K562 (cell line): ENCODE results near the gene ZNF853. TPM values are rescaled to one million over a fixed set of nuclear protein-coding genes. Genes with fewer than 3 reads are reported as not detected.

Experiments used
- ARID1B ChIP-seq: fragments of 450-650 bp; IDR thresholded peaks from 2 replicates; pipeline ENCODE4 v1.6.1; 2016; ENCODE audit warnings: antibody characterized with exemption, mild to moderate bottlenecking, inconsistent platforms
- ELF4 ChIP-seq: fragments of 450-650 bp; formaldehyde crosslinking; IDR thresholded peaks from 2 replicates; pipeline ENCODE4 v1.4.0; 2022; ENCODE audit warnings: missing genetic modification characterization
- EP300 ChIP-seq: IDR thresholded peaks from 2 replicates; pipeline ENCODE4 v1.6.1; 2012; ENCODE audit warnings: low read length, improper control_type of control experiment
- FIP1L1 ChIP-seq: fragments of 200-400 bp; formaldehyde crosslinking; IDR thresholded peaks from 2 replicates; pipeline ENCODE4 v1.6.1; 2018; ENCODE audit warnings: mild to moderate bottlenecking, low read depth, low read length; ENCODE audit not compliant: poor library complexity, severe bottlenecking
- HMGN3 ChIP-seq: IDR thresholded peaks from 2 replicates; pipeline ENCODE4 v1.6.1; 2011; ENCODE audit warnings: borderline replicate concordance, low read depth, mild to moderate bottlenecking, mixed read lengths, low read length; ENCODE audit not compliant: insufficient read length; ENCODE audit errors: extremely low read depth
- NFIC ChIP-seq: fragments of 450-650 bp; IDR thresholded peaks from 2 replicates; pipeline ENCODE4 v1.6.1; 2017; ENCODE audit warnings: mild to moderate bottlenecking, inconsistent platforms
- NR2C2 ChIP-seq, 2 experiments: fragments of 200-800 bp in 1 of 2; sonication (Bioruptor generic) in 1 of 2; sonication (generic) in 1 of 2; formaldehyde crosslinking in 1 of 2; IDR thresholded peaks; 2 replicates each; pipeline versions ENCODE4 v1.6.1 to v1.8.0; 2016 to 2022; ENCODE audit warnings: mild to moderate bottlenecking in 1 of 2, missing compliant biosample characterization in 1 of 2, missing genetic modification characterization in 1 of 2, missing genetic modification reagents in 1 of 2
- PML ChIP-seq: IDR thresholded peaks from 2 replicates; pipeline ENCODE4 v1.6.1; 2012; ENCODE audit warnings: low read length, inconsistent platforms
- POU5F1 ChIP-seq: fragments of 150-350 bp; IDR thresholded peaks from 2 replicates; pipeline ENCODE4 v1.6.1; 2014; ENCODE audit warnings: borderline replicate concordance, low read length, low read depth, mild to moderate bottlenecking; ENCODE audit not compliant: partially characterized antibody
- RAD21 ChIP-seq, 2 experiments: fragments of 250-450 bp in 1 of 2; fragments of 450-650 bp in 1 of 2; sonication (Bioruptor Pico) in 1 of 2; formaldehyde crosslinking in 1 of 2; IDR thresholded peaks in 1 of 2; conservative IDR thresholded peaks in 1 of 2; 2 replicates each; pipeline versions ENCODE4 v1.4.0 to v1.8.0; 2020 to 2022; ENCODE audit warnings: mild to moderate bottlenecking in 2 of 2, moderate library complexity in 1 of 2
- RNF2 ChIP-seq: sonication (generic); IDR thresholded peaks from 2 replicates; pipeline ENCODE4 v1.6.1; 2016
- RREB1 ChIP-seq: fragments of 250-450 bp; sonication (Bioruptor Pico); IDR thresholded peaks from 2 replicates; pipeline ENCODE4 v1.4.0; 2020
- SIN3B ChIP-seq: fragments of 450-650 bp; IDR thresholded peaks from 2 replicates; pipeline ENCODE4 v1.6.1; 2017; ENCODE audit warnings: low read depth, mild to moderate bottlenecking, moderate library complexity
- SMAD4 ChIP-seq: fragments of 250-450 bp; sonication (Bioruptor Pico); conservative IDR thresholded peaks from 2 replicates; pipeline ENCODE4 v1.8.0; 2021; ENCODE audit warnings: inconsistent platforms, mild to moderate bottlenecking, moderate library complexity
- ZNF197 ChIP-seq: fragments of 200-800 bp; sonication (Bioruptor generic); IDR thresholded peaks from 2 replicates; pipeline ENCODE4 v1.6.1; 2016; ENCODE audit warnings: low read depth, missing genetic modification characterization, missing compliant biosample characterization
- polyA plus RNA-seq, 8 experiments: library from polyadenylated mRNA; depleted of rRNA in 4 of 8; stranded (reverse) in 5 of 8; unstranded in 3 of 8; fragments of >200 nt; fragmentation: Nextera tagmentation in 2 of 8; fragmentation: Illumina TruSeq in 1 of 8; extraction: Ambion mirVana in 2 of 8; extraction: Trizol in 1 of 8; gene quantifications; 2 replicates each; pipeline versions ENCODE4 v1.2.1 to v1.2.3, GENCODE V29; 2011 to 2014; ENCODE audit warnings: inconsistent platforms in 1 of 8, missing spikeins in 1 of 8
- total RNA-seq, 7 experiments: library from RNA; depleted of rRNA in 6 of 7; stranded (reverse); fragments of >200 nt in 6 of 7; fragmentation: Illumina TruSeq in 2 of 7; extraction: Trizol in 2 of 7; gene quantifications; 2 replicates each; pipeline versions ENCODE4 v1.2.1 to v1.2.3, GENCODE V29; 2011 to 2021; ENCODE audit warnings: low replicate concordance in 1 of 7
- TF ChIP-seq, protein P1 (sequence below): fragments of 450-650 bp; IDR thresholded peaks from 2 replicates; pipeline ENCODE4 v1.7.1; 2018; ENCODE audit warnings: mild to moderate bottlenecking, low read depth; ENCODE audit not compliant: partially characterized antibody
- TF ChIP-seq, protein P2 (sequence below): IDR thresholded peaks from 2 replicates; pipeline ENCODE4 v1.6.1; 2014; ENCODE audit warnings: antibody characterized with exemption

The ZNF853 gene
- total and polyA plus RNA-seq, 9 of the 15 experiments (the other 6 are each of a cell fraction or from before 2014, with no cell fraction given): 0.03 TPM; not detected in 8

DNA sequence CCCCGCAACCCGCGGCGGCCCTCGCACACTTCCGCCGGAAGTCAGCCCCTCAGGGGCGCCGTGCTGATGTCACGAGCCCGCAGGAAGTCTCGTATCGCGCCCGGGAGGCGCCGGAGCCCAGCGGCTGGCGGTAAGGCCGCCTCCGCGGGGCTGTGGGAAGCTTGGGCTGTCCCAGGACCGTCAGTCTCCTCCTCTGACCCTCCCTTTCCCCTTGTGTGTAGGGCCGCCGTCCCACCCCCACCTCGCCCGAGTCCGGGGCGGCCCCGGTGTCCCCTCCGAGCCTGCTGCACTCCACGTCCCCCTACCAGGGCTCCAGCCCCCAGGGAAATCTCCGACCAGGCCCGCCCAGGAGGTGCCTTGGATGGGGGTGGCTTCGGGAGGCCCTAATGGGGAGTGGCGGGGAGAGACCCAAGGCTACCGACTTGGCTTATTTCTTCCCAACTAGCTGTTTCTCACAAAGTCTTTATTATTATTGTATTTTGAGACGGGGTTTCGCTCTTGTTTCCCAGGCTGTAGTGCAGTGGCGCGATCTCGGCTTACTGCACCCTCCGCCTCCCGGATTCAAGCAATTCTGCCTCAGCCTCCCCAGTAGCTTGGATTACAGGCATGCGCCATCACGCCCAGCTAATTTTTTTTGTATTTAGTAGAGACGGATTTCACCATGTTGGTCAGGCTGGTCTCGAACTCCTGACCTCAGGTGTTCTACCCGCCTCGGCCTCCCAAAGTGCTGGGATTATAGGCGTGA, 37.9 kb upstream of the ZNF853 start, which contains the start of gene ZDHHC4 (continued):
- TF ChIP-seq POU5F1 (peak; percentile 31), NR2C2 (CRISPR knock-in tag; IDR thresholded peaks at IDR 0.05) (peak; percentile 91), NR2C2 (tag; IDR thresholded peaks at IDR 0.05) (no peak; the same call in none of the 2 replicates), EP300 (peak; percentile 13; the same call in 1 of the 2 replicates), ELF4 (no peak), RNF2 (peak; percentile 35; the same call in 1 of the 2 replicates), SMAD4 (CRISPR knock-in tag) (peak; percentile 73), ARID1B (peak; percentile 22; the same call in 1 of the 2 replicates), PML (peak; percentile 76), FIP1L1 (peak; percentile 57), SIN3B (peak; percentile 73; the same call in 1 of the 2 replicates), RREB1 (CRISPR knock-in tag) (0 out of 2 replicates have a peak, but pooled peaks have one; percentile 22), ZNF197 (CRISPR knock-in tag) (no peak), HMGN3 (peak; percentile 41), NFIC (no peak; the same call in 1 of the 2 replicates), RAD21 (CRISPR knock-in tag; conservative IDR thresholded peaks at IDR 0.05 in 1 of 2, IDR thresholded peaks at IDR 0.05 in 1 of 2) (no peak)
- TF ChIP-seq, protein P1, sequence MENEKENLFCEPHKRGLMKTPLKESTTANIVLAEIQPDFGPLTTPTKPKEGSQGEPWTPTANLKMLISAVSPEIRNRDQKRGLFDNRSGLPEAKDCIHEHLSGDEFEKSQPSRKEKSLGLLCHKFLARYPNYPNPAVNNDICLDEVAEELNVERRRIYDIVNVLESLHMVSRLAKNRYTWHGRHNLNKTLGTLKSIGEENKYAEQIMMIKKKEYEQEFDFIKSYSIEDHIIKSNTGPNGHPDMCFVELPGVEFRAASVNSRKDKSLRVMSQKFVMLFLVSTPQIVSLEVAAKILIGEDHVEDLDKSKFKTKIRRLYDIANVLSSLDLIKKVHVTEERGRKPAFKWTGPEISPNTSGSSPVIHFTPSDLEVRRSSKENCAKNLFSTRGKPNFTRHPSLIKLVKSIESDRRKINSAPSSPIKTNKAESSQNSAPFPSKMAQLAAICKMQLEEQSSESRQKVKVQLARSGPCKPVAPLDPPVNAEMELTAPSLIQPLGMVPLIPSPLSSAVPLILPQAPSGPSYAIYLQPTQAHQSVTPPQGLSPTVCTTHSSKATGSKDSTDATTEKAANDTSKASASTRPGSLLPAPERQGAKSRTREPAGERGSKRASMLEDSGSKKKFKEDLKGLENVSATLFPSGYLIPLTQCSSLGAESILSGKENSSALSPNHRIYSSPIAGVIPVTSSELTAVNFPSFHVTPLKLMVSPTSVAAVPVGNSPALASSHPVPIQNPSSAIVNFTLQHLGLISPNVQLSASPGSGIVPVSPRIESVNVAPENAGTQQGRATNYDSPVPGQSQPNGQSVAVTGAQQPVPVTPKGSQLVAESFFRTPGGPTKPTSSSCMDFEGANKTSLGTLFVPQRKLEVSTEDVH: peak; percentile 79
- TF ChIP-seq, protein P2, sequence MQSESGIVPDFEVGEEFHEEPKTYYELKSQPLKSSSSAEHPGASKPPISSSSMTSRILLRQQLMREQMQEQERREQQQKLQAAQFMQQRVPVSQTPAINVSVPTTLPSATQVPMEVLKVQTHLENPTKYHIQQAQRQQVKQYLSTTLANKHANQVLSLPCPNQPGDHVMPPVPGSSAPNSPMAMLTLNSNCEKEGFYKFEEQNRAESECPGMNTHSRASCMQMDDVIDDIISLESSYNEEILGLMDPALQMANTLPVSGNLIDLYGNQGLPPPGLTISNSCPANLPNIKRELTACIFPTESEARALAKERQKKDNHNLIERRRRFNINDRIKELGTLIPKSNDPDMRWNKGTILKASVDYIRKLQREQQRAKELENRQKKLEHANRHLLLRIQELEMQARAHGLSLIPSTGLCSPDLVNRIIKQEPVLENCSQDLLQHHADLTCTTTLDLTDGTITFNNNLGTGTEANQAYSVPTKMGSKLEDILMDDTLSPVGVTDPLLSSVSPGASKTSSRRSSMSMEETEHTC: peak; percentile 22; the same call in 1 of the 2 replicates
